ENCODE results near the gene MICAL3.

The MICAL3 gene

GRCh38 chr22:17910561-17911311 is 113.6 kb downstream of the MICAL3 start:
- DNase-seq = no peak

DNA sequence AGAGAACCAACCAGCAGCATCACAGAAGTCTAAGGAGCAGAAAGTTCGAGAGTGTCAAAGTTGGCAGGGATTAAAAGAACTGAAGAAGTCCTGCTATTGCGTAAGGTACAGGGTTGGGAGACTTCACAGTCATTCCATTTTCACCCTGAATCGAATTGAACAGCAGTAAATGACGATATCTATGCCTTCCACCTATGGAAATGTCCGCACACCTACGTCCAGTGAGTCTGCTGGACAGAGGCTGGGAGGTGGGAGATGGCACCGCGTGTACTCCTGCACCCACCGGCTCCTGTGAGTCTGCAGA is 116.7 kb downstream of the MICAL3 start:
- no peak for DNase-seq

GRCh38 chr22:17906978-17907747 is 117.2 kb downstream of the MICAL3 start:
- DNase-seq = no peak

DNA sequence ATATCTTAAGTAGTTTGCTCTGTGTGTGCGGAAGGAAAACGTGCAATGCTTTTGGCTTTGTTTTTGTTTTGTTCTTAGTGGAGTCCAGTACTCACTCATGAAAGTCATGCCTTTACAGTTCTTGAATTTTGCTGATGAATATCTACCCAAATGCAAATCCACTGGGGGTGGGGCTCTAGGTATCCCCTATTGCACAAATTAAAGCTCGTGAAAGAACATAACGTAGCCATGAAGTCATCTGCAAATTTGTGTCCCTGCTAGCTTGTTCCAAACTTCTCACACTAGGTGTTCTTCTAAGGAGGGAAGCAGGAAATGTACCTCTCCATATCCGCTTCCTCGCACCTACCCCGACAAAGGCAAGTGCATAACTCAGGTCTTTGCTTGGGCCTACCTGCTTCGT is 118.9 kb downstream of the MICAL3 start:
- no peak for DNase-seq

GRCh38 chr22:17903564-17904295 is 120.6 kb downstream of the MICAL3 start:
- DNase-seq = no peak

DNA sequence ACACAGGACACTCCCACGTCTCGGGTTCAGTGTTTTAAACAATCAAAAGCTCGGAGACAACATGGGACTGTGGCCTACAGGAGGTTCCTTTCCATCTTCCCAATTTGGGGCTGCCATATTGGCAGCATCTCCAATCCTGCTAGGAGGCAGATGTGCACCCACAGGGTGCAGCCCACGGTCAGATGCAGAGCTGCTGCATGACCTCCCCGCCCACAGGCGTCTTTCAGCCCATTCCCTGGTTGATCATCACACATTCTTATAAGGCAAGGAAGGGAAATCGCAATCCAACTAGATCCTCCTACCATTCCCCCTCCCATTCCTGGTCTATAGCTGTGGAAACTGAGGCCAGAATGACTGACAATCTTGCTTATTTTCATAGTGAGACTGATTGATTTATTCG is 121.4 kb downstream of the MICAL3 start:
- no peak for DNase-seq

DNA sequence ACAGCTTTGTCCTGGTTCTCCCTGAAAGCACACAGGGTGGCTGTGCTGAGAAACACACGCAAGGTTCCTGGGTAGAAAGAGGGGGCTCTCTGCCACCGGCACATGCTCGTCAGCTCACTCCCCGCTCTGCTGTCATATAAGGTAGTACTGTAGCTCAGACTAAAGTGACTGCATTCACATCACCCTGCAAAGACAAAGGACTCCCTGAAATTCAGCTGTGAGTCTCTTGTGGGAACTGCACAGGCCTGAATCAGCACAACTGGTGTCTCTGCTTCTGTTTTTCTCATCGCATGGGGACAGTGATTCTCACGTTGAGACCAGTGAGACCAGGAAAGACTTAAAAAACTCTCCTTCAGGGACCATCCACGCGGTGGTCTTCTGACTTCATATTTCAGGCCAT is 126.0 kb downstream of the MICAL3 start:
- DNase-seq = no peak

DNA sequence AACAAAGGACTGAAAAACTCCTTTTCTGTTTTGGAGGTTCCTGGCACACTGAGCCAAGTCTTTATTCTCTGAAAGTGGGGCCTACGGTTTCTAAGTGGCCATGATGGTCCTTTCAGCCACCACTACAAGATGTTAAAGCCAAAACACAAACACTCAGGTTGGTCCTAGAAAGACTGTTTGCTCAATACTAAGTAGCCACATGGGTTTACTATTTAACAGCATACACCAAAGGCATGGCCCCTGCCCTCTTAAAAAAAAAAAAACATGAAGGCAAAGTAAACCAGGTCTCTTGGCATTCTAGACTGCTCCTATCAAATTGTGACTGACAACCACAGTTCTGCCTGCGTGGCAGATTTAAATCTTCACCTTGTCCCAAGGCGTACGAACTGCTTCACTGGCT is 126.5 kb downstream of the MICAL3 start:
- peak; percentile 7 for DNase-seq

GRCh38 chr22:17897426-17897825 is 126.9 kb downstream of the MICAL3 start:
- no peak for DNase-seq

DNA sequence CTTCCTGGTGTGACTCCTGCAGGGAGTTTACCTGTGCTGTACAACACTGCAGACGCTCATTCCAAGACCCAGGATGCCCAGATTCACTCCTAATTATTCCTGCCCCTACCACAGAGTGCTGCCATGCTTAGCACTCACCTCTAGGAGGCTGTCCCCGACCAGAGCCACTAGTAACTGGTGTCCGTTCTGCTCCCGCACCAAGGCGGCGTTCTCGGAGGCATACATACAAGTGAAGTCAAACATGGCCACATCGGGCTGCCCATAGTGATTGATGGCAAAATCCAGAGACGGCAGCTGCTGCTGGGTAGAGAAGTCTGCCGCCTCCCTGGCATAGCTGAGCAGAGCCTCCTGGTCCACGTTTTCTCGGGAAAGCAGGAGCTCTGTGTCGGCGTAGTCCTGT is 127.8 kb downstream of the MICAL3 start:
- DNase-seq = peak; percentile 14

DNA sequence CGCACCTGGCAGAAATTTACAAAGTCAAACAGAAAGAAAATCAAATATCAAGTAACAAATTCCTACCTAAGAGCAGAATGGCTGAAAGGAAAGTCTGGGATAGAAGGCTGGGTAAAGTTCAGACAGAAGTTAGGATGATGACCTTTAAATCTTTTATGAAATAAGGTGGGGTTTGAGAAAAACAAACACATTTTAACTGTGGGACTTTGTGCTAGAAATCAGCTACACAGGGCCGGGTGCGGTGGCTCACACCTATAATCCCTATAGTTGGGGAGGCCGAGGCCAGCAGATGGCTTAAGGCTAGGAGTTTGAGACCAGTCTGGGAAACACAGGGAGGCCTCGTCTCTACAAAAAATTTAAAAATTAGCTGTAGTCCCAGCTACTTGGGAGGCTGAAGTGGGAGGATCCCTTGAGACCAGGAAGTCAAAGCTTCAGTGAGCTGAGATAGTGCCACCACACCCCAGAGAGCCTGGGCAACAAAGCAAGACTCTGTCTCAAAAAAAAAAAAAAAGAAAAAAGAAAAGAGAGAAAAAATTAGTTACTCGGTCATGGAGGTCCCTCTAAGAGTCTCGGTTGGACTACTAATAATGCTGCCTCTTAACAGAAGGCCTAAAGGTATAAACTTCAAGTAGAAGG is 130.3 kb downstream of the MICAL3 start:
- no peak for DNase-seq

- DNase-seq = no peak
These were observed 132.0 kb downstream of the MICAL3 start for GRCh38 chr22:17892376-17892775.

DNA sequence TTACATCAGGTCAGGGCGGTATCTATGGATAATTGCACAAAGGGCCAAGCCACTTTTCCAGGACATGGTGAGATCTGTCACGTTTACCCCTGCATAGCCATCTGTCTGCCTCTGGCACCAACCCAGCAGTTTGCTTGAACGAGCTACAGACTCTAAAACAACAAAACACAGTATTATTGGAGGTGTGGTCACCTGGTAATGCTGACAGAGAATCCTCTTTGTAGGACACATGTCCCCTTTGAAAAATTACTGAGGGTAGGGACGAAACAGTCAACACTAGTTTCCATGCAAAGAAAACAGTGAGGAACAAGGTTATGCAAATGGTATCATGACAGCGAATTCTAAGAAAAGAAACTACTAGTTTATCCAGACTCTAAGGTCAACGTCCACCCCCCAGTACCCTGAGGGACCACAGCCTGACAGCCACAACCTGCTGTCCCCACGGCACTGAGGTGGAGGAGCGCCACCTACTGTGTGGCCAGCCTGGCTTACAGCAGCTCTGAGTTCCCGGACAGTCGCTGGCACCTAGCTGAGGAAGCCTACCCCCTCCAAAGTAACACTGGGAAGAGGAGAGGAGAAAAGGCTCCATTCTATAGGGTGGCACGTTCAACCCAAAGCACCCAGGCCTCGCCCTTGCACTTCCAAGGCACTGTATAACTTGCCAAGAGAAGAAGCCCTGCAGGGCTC is 132.7 kb downstream of the MICAL3 start:
- peak; percentile 16 for DNase-seq

DNA sequence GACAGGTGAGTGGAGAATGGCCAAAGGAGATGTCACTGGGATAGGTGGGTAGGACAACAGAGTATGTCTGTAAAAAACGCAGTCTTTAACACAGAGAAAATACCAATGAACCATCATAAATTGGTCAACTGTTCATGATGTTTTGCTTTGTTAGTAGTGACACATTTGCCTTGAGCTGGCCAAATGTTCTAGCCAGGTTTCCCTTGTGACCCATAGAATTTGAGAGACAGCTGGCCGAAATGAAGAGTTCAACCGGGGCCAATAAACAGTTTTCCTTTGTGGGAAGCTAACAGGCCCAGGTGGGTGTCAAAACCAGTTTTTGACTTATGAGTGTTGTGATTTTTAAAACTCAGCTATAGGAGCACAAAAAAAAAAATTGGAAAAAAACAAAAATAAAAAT is 133.5 kb downstream of the MICAL3 start:
- no peak for DNase-seq

GRCh38 chr22:17890245-17890671 is 134.1 kb downstream of the MICAL3 start:
- no peak for DNase-seq

DNA sequence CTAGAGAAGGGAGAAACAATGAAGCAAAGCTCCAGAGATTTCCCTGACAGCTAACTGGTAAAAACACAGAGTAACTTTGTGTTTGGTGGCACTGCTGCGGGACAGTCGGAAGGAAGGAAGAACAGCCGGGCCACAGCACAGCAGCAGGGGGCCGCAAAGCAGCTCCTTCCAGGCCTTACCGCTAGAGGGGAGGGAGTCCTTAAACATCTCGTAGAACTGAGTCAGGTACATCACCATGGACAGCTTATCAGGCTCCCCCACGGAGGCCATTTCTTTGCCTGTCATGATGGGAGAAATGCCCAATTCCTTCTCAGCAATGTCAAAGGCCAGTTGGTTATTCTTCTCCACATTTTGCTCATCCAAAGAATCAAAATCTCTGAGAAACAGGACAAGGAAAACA is 135.5 kb downstream of the MICAL3 start:
- no peak for DNase-seq

- no peak for DNase-seq
These were observed 135.9 kb downstream of the MICAL3 start for GRCh38 chr22:17888439-17888838.

GRCh38 chr22:17884893-17885292 is 139.5 kb downstream of the MICAL3 start:
- no peak for DNase-seq

- DNase-seq = no peak
These were observed 140.3 kb downstream of the MICAL3 start for GRCh38 chr22:17884084-17884483.

DNA sequence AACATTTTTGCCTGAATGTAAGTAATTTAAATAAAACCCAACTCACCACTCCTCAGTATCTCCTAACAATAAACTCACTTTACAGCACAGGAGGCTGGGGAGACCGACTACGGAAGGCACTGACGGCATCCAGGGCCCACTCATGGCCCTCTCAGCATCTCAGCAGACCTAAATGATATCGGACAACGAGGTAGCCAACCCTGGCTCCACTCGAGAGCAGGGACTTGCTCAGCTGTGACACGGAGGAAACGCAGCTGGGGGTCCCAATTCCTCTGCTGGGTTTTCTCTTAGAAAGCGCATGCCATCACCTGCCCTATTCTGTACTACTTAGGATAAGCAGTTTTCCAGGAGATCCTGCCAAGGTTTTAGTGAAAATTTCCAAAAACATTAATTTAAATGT is 141.0 kb downstream of the MICAL3 start:
- DNase-seq = no peak

GRCh38 chr22:17882727-17883126 is 141.6 kb downstream of the MICAL3 start:
- DNase-seq = no peak

DNA sequence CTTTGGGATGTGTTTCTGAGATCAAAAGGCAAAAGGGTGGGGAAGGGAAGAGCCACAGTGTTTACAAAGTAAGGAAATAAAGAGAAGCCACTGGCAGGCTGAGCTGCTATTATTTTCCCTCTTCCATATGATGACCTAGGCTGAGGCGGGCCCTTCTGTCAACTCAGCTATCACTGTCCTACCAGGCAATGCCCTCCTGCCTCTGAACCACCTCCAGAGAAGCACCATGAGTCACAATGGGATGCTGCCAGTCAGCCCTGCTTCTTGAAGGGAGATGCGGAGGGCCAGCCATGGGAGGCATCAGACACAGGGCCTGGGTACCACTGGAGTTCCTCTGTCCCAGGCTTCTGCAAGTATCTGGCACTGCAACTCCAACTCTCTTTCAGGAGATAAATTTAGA is 142.2 kb downstream of the MICAL3 start:
- DNase-seq = no peak

GRCh38 chr22:17881366-17881765 is 143.0 kb downstream of the MICAL3 start:
- no peak for DNase-seq
